Measurements from ENCODE around the gene LRRN4. TPM values are rescaled to one million over a fixed set of nuclear protein-coding genes. Genes with fewer than 3 reads are reported as not detected.
A peak's percentile ranks its signal among the peaks of the same experiment; 100 is the strongest.

Gene LRRN4
- total RNA-seq, 1 experiment from 2014 or later, result not detected

GRCh38 chr20:6081236-6081635 lies 27.4 kb upstream of the LRRN4 start:
- ChIA-PET CTCF (interaction anchor here (0.7 to 1.0 kb wide), 4 partner anchors 50 to 597 kb away, joined by 4 to 5 read pairs (median 4); no protein-coding TSS in a partner anchor), POLR2A (interaction anchor here (0.5 to 2.0 kb wide), 5 partner anchors 19 to 1295 kb away, joined by 3 to 7 read pairs (median 4); partner anchors contain the start of gene FERMT1)
- no peak overlapping the region for H3K27ac Mint-ChIP-seq (ENCODE audit: low read depth, unreplicated experiment)
- TF ChIP-seq CTCF (IDR thresholded peaks at IDR 0.05; ENCODE audit: unreplicated experiment), result no peak
- peak; percentile 74 for DNase-seq (ENCODE audit: unreplicated experiment)
- H3K27me3 Mint-ChIP-seq (ENCODE audit: insufficient read depth, unreplicated experiment), result no peaks in the 10 kb centered on the region
- no peak overlapping the region for H3K4me3 Mint-ChIP-seq (ENCODE audit: unreplicated experiment)
- peaks cover 16% of the 10 kb centered on the region for H3K4me1 Mint-ChIP-seq (ENCODE audit: insufficient read depth, unreplicated experiment)
- peaks cover 82% of the 10 kb centered on the region for H3K36me3 Mint-ChIP-seq (ENCODE audit: insufficient read depth, unreplicated experiment)
- H3K9me3 Mint-ChIP-seq (ENCODE audit: unreplicated experiment), result no peaks in the 10 kb centered on the region
- intact Hi-C loops (cut with micrococcal nuclease), result no loop called here
- no TSS peak for BruUV-seq (replicated peaks)

GRCh38 chr20:6079016-6079415 lies 25.2 kb upstream of the LRRN4 start:
- no peak for DNase-seq (ENCODE audit: unreplicated experiment)
- BruUV-seq (replicated peaks), result no TSS peak
- no peak overlapping the region for H3K27ac Mint-ChIP-seq (ENCODE audit: low read depth, unreplicated experiment)
- no peak for TF ChIP-seq CTCF (IDR thresholded peaks at IDR 0.05; ENCODE audit: unreplicated experiment)
- H3K4me3 Mint-ChIP-seq (ENCODE audit: unreplicated experiment), result no peak overlapping the region
- H3K9me3 Mint-ChIP-seq (ENCODE audit: unreplicated experiment), result no peaks in the 10 kb centered on the region
- H3K4me1 Mint-ChIP-seq (ENCODE audit: insufficient read depth, unreplicated experiment), result peaks cover 16% of the 10 kb centered on the region
- ChIA-PET CTCF (interaction anchor here (0.6 to 2.7 kb wide), 14 partner anchors 8 to 1359 kb away, joined by 3 to 15 read pairs (median 6); no protein-coding TSS in a partner anchor), POLR2A (interaction anchor here (0.7 to 0.9 kb wide), 3 partner anchors 22 to 50 kb away, joined by 3 read pairs; no protein-coding TSS in a partner anchor)
- H3K27me3 Mint-ChIP-seq (ENCODE audit: insufficient read depth, unreplicated experiment), result no peaks in the 10 kb centered on the region
- intact Hi-C loops (cut with micrococcal nuclease), result loop anchor here (5.0 kb wide), 1 partner anchor 272 kb away; no protein-coding TSS in a partner anchor
- H3K36me3 Mint-ChIP-seq (ENCODE audit: insufficient read depth, unreplicated experiment), result peaks cover 82% of the 10 kb centered on the region

GRCh38 chr20:6075428-6076219 lies 21.8 kb upstream of the LRRN4 start:
- CTCF ChIA-PET, result interaction anchor here (0.6 to 3.7 kb wide), 13 partner anchors 9 to 1099 kb away, joined by 3 to 14 read pairs (median 5); no protein-coding TSS in a partner anchor
- intact Hi-C loops (cut with micrococcal nuclease), result loop anchor here (2.0 to 5.0 kb wide), 2 partner anchors 125 to 268 kb away; partner anchors contain the start of genes MCM8 and TRMT6
- Mint-ChIP-seq H3K4me3 (ENCODE audit: unreplicated experiment) (no peak overlapping the region), H3K27me3 (ENCODE audit: insufficient read depth, unreplicated experiment) (no peaks in the 10 kb centered on the region), H3K27ac (ENCODE audit: low read depth, unreplicated experiment) (no peak overlapping the region), H3K36me3 (ENCODE audit: insufficient read depth, unreplicated experiment) (peaks cover 77% of the 10 kb centered on the region), H3K4me1 (ENCODE audit: insufficient read depth, unreplicated experiment) (peaks cover 3% of the 10 kb centered on the region), H3K9me3 (ENCODE audit: unreplicated experiment) (no peaks in the 10 kb centered on the region)
- no peak for TF ChIP-seq CTCF (IDR thresholded peaks at IDR 0.05; ENCODE audit: unreplicated experiment)
- POLR2A ChIA-PET, result interaction anchor here (1.0 to 1.1 kb wide), 2 partner anchors 42 to 67 kb away, joined by 3 read pairs; no protein-coding TSS in a partner anchor
- no peak for DNase-seq (ENCODE audit: unreplicated experiment)
- TSS peak; percentile 32 for BruUV-seq (replicated peaks)

GRCh38 chr20:6074784-6075183 lies 20.9 kb upstream of the LRRN4 start:
- Mint-ChIP-seq H3K27ac (ENCODE audit: low read depth, unreplicated experiment) (no peak overlapping the region), H3K27me3 (ENCODE audit: insufficient read depth, unreplicated experiment) (no peaks in the 10 kb centered on the region), H3K4me1 (ENCODE audit: insufficient read depth, unreplicated experiment) (no peaks in the 10 kb centered on the region), H3K9me3 (ENCODE audit: unreplicated experiment) (no peaks in the 10 kb centered on the region), H3K36me3 (ENCODE audit: insufficient read depth, unreplicated experiment) (peaks cover 72% of the 10 kb centered on the region), H3K4me3 (ENCODE audit: unreplicated experiment) (no peak overlapping the region)
- no peak for TF ChIP-seq CTCF (IDR thresholded peaks at IDR 0.05; ENCODE audit: unreplicated experiment)
- intact Hi-C loops (cut with micrococcal nuclease), result loop anchor here (5.0 kb wide), 1 partner anchor 267 kb away; no protein-coding TSS in a partner anchor
- DNase-seq (ENCODE audit: unreplicated experiment), result no peak
- BruUV-seq (replicated peaks), result no TSS peak
- POLR2A ChIA-PET, result interaction anchor here (1.0 to 1.1 kb wide), 2 partner anchors 20 to 66 kb away, joined by 3 to 4 read pairs; partner anchors contain the start of gene LRRN4
- CTCF ChIA-PET, result interaction anchor here (0.7 to 3.7 kb wide), 9 partner anchors 8 to 1100 kb away, joined by 3 to 14 read pairs (median 6); no protein-coding TSS in a partner anchor

Data from MCF 10A (cell line).